GM18907 (cell line): ENCODE data around the gene RAPGEF5.
"Not testable (repeated sequence)": the region's sequence is repeated elsewhere in the genome, so short reads cannot be mapped to it uniquely, and the experiment has no call there.

ENCODE experiments used
- ATAC-seq: cut with Tn5 transposase; IDR thresholded peaks from one replicate; pipeline ENCODE4 v1.9.1; 2021; ENCODE audit warnings: mild to moderate bottlenecking, moderate library complexity; ENCODE audit not compliant: unreplicated experiment

RAPGEF5 gene

GRCh38 chr7:22094413-22095342 lies 262.3 kb downstream of the RAPGEF5 start:
- no peak for ATAC-seq

GRCh38 chr7:22093936-22094335 lies 263.0 kb downstream of the RAPGEF5 start:
- no peak for ATAC-seq

- ATAC-seq: no peak
Measured at GRCh38 chr7:22093001-22093400, 264.0 kb downstream of the RAPGEF5 start.

GRCh38 chr7:22090958-22091525 lies 265.9 kb downstream of the RAPGEF5 start:
- not testable (repeated sequence) for ATAC-seq

GRCh38 chr7:22090512-22090911 lies 266.4 kb downstream of the RAPGEF5 start:
- no peak for ATAC-seq

- no peak for ATAC-seq
Measured at GRCh38 chr7:22090107-22090506, 266.8 kb downstream of the RAPGEF5 start.

- ATAC-seq: no peak
Measured at GRCh38 chr7:22088827-22089226, 268.1 kb downstream of the RAPGEF5 start.

- ATAC-seq: no peak
Measured at GRCh38 chr7:22087861-22088260, 269.1 kb downstream of the RAPGEF5 start.

- ATAC-seq: no peak
Measured at GRCh38 chr7:22083704-22084240, 273.2 kb downstream of the RAPGEF5 start.

- ATAC-seq: peak; percentile 97
Measured at GRCh38 chr7:22082886-22083703, 273.9 kb downstream of the RAPGEF5 start.

GRCh38 chr7:22082553-22082885 lies 274.4 kb downstream of the RAPGEF5 start:
- peak; percentile 28 for ATAC-seq

GRCh38 chr7:22080219-22080618 lies 276.7 kb downstream of the RAPGEF5 start:
- not testable (repeated sequence) for ATAC-seq

GRCh38 chr7:22078872-22079271 lies 278.1 kb downstream of the RAPGEF5 start:
- not testable (repeated sequence) for ATAC-seq

- no peak for ATAC-seq
Measured at GRCh38 chr7:22075561-22075960, 281.4 kb downstream of the RAPGEF5 start.

- ATAC-seq: no peak
Measured at GRCh38 chr7:22074897-22075296, 282.1 kb downstream of the RAPGEF5 start.
